ENCODE data around the gene LRFN2. TPM values are rescaled to one million over a fixed set of nuclear protein-coding genes. Genes with fewer than 3 reads are reported as not detected.

Gene LRFN2
- total RNA-seq, 1 donor from 2014 or later: not detected

GRCh38 chr6:40538556-40538955 lies 48.6 kb downstream of the LRFN2 start:
- intact Hi-C loops (cut with DNase I): no loop called here
- H3K9me3 ChIP-seq: no peaks in the 10 kb centered on the region
- H3K27ac ChIP-seq: no peak overlapping the region
- TF ChIP-seq POLR2A (IDR thresholded peaks at IDR 0.05) (no peak), POLR2AphosphoS5 (IDR thresholded peaks at IDR 0.05; ENCODE audit: insufficient read depth in 1 of 2, low read depth in 1 of 2) (no peak), CTCF (IDR thresholded peaks at IDR 0.05) (no peak)
- H3K36me3 ChIP-seq: no peaks in the 10 kb centered on the region
- H3K4me3 ChIP-seq: no peak overlapping the region
- H3K27me3 ChIP-seq: no peaks in the 10 kb centered on the region
- H3K4me1 ChIP-seq: no peaks in the 10 kb centered on the region
- no peak for DNase-seq (ENCODE audit: extremely low spot score in 2 of 2)

GRCh38 chr6:40537446-40537845 lies 49.7 kb downstream of the LRFN2 start:
- Histone ChIP-seq H3K4me3 (no peak overlapping the region), H3K4me1 (no peaks in the 10 kb centered on the region), H3K27me3 (no peaks in the 10 kb centered on the region), H3K36me3 (no peaks in the 10 kb centered on the region), H3K27ac (no peak overlapping the region), H3K9me3 (no peaks in the 10 kb centered on the region)
- TF ChIP-seq CTCF (IDR thresholded peaks at IDR 0.05): no peak
- intact Hi-C loops (cut with DNase I): no loop called here
- no peak for DNase-seq (ENCODE audit: extremely low spot score in 2 of 2)

- DNase-seq (ENCODE audit: extremely low spot score in 2 of 2): no peak
- Histone ChIP-seq H3K36me3 (no peaks in the 10 kb centered on the region), H3K9me3 (no peaks in the 10 kb centered on the region), H3K27ac (no peak overlapping the region), H3K4me3 (no peak overlapping the region), H3K27me3 (no peaks in the 10 kb centered on the region), H3K4me1 (no peaks in the 10 kb centered on the region)
- no peak for TF ChIP-seq POLR2AphosphoS5 (IDR thresholded peaks at IDR 0.05; ENCODE audit: insufficient read depth in 1 of 2, low read depth in 1 of 2)
- no peak for TF ChIP-seq POLR2A (IDR thresholded peaks at IDR 0.05)
- TF ChIP-seq CTCF (IDR thresholded peaks at IDR 0.05): no peak
- intact Hi-C loops (cut with DNase I): no loop called here
Measured at GRCh38 chr6:40536442-40536841, 50.7 kb downstream of the LRFN2 start.

GRCh38 chr6:40535819-40536380 lies 51.3 kb downstream of the LRFN2 start:
- Histone ChIP-seq H3K36me3 (no peaks in the 10 kb centered on the region), H3K27ac (no peak overlapping the region), H3K9me3 (no peaks in the 10 kb centered on the region), H3K27me3 (no peaks in the 10 kb centered on the region), H3K4me3 (no peak overlapping the region), H3K4me1 (no peaks in the 10 kb centered on the region)
- intact Hi-C loops (cut with DNase I): no loop called here
- no peak for DNase-seq (ENCODE audit: extremely low spot score in 2 of 2)
- no peak for TF ChIP-seq POLR2AphosphoS5 (IDR thresholded peaks at IDR 0.05; ENCODE audit: insufficient read depth in 1 of 2, low read depth in 1 of 2)
- TF ChIP-seq CTCF (IDR thresholded peaks at IDR 0.05): no peak
- TF ChIP-seq POLR2A (IDR thresholded peaks at IDR 0.05): no peak

DNA sequence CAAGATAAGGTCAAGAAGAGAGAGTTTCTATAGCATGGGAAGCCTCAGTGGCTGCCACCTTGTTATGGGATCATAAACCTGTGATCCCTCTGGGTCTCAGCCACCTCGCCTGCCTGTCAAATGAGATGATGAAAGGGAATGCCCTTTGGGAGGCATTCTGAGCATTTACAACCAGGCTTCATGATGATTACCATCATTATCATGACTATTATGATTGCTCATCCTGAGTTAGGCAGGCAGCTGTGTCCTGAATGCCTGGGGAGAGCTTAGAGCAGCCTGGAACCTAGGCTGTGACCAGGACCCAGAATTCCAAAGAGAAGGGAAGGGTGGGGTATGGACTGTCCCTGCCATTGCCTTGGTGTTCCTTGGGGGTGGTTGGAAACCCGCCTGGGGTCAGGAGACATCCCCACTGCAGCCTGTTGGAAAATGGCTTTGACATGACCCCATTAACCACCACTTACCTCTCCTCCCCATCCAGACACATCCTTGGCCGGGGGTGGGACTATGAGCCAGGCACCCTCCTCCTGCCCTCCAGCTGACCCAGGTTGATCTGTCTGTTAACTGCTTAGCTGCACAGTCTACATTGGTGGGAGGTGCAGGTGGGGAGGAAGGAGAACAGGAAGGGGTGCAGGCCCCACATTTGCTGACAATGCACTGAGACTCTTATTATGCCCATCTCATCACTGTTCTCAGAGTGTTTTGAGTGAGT lies 51.9 kb downstream of the LRFN2 start:
- Histone ChIP-seq H3K27me3 (no peaks in the 10 kb centered on the region), H3K9me3 (no peaks in the 10 kb centered on the region), H3K36me3 (no peaks in the 10 kb centered on the region), H3K4me1 (no peaks in the 10 kb centered on the region), H3K27ac (no peak overlapping the region), H3K4me3 (no peak overlapping the region)
- no peak for DNase-seq (ENCODE audit: extremely low spot score in 2 of 2)
- intact Hi-C loops (cut with DNase I): no loop called here
- TF ChIP-seq POLR2AphosphoS5 (IDR thresholded peaks at IDR 0.05; ENCODE audit: insufficient read depth in 1 of 2, low read depth in 1 of 2) (no peak), POLR2A (IDR thresholded peaks at IDR 0.05) (no peak), CTCF (IDR thresholded peaks at IDR 0.05) (no peak)
